Gastrocnemius medialis (tissue), 4 donors: ENCODE results near the gene PRKCE. TPM values are rescaled to one million over a fixed set of nuclear protein-coding genes. Genes with fewer than 3 reads are reported as not detected.

Experiments used
- ATAC-seq, 2 donors: fragments of 150-250 bp; one replicate each; pipeline ENCODE4 v1.9.1; 2016
- DNase-seq, 2 donors: peaks; one replicate each; pipeline ENCODE4 v3.0.0-alpha.2; 2019
- H3K27ac ChIP-seq, 4 donors: fragments of 200-600 bp; sonication (generic); 1 replicate in 1 of 4; 2 replicates in 3 of 4; pipeline ENCODE4 v1.5.1; 2016 to 2018; ENCODE audit warnings: mild to moderate bottlenecking in 2 of 4, moderate library complexity in 1 of 4
- H3K27me3 ChIP-seq, 3 donors: fragments of 200-600 bp; sonication (generic) in 2 of 3; 1 replicate in 1 of 3; 2 replicates in 2 of 3; pipeline versions ENCODE4 v1.5.1 to v1.6.0; 2016 to 2019; ENCODE audit warnings: mild to moderate bottlenecking in 1 of 3, moderate library complexity in 1 of 3
- H3K36me3 ChIP-seq, 2 donors: fragments of 200-600 bp; sonication (generic) in 1 of 2; one replicate each; pipeline ENCODE4 v1.5.1; 2017 to 2018
- H3K4me1 ChIP-seq, 2 donors: fragments of 200-600 bp; sonication (generic) in 1 of 2; one replicate each; pipeline ENCODE4 v1.5.1; 2016 to 2017; ENCODE audit warnings: mild to moderate bottlenecking in 2 of 2
- H3K4me3 ChIP-seq, 4 donors: fragments of 200-600 bp; sonication (generic) in 3 of 4; 1 replicate in 1 of 4; 2 replicates in 3 of 4; pipeline ENCODE4 v1.5.1; 2016 to 2019; ENCODE audit warnings: mild to moderate bottlenecking in 2 of 4
- H3K9me3 ChIP-seq, 3 donors: fragments of 200-600 bp; sonication (generic) in 2 of 3; 1 replicate in 1 of 3; 2 replicates in 2 of 3; pipeline ENCODE4 v1.5.1; 2016 to 2019
- POLR2A ChIP-seq, 2 donors: fragments of 450-650 bp; IDR thresholded peaks; one replicate each; pipeline ENCODE4 v1.6.1; 2017; ENCODE audit warnings: antibody characterized with exemption in 2 of 2, mild to moderate bottlenecking in 2 of 2, moderate library complexity in 2 of 2
- in situ Hi-C, 4 donors: fragments of 200-750 bp; cut with MboI; loops; one replicate each; pipeline versions ENCODE4 v1.15.0 to v1.8.0; 2017; ENCODE audit warnings: low sequenced_read_pairs in 4 of 4
- intact Hi-C: fragments of 100-400 bp; cut with DNase I; formaldehyde crosslinking; loops from one replicate; pipeline ENCODE4 v1.15.1; 2023; ENCODE audit warnings: low total_unique reads
- total RNA-seq, 4 donors: library from RNA; depleted of rRNA; stranded (reverse); fragments of >200 nt; gene quantifications; one replicate each; pipeline versions ENCODE4 v1.1.0 to v1.2.3, GENCODE V29; 2016
- TF ChIP-seq, protein P1 (sequence below), 5 experiments: fragments of 450-650 bp in 3 of 5; fragments of 200-600 bp in 2 of 5; sonication (generic) in 2 of 5; IDR thresholded peaks in 4 of 5; conservative IDR thresholded peaks in 1 of 5; 1 replicate in 4 of 5; 2 replicates in 1 of 5; pipeline ENCODE4 v1.5.1; 2016 to 2019; ENCODE audit warnings: antibody characterized with exemption in 5 of 5, mild to moderate bottlenecking in 3 of 5, moderate library complexity in 3 of 5

Gene PRKCE
- total RNA-seq, 4 donors from 2014 or later, result 5.8 to 28.9 (median 11.8) TPM

DNA sequence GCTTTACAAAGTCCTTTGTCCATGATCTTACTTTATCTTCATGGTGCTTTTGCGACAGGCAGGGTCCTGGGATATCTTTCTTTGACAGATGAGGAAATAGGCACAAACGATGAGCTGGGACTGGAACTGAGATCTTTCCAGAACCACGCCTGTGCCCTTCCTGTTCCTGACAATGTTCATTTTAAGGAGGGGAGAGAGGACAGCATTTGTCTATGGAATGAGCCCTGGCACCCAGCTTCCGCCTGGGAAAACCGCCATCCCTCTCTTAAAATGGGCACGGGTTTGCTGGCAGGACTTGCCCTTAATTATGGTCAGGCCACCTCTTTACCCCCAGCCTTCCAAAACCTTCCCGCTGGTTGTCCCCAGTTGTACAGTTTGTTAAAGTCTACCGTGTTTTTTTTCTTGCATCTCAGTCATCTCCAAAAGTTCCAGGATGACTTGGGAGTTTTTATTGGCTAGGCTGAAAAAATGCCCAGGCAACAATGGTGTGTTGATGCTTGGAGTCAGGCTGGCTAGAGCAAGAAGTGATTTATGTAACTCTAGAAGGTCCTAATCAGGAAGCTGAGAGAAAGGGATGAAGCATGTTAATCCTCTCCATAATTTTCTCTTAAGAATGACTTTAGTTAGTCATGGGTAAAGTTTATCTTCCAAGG is 380.8 kb downstream of the PRKCE start:
- H3K4me1 ChIP-seq, result peaks cover 0 to under 1% of the 10 kb centered on the region in 2 donors
- H3K4me3 ChIP-seq, result no peak overlapping the region
- H3K36me3 ChIP-seq, result no peaks in the 10 kb centered on the region
- intact Hi-C loops, result no loop called here
- ATAC-seq (no peak), DNase-seq (no peak)
- peak overlapping the region in 1 of 4 donors; percentile 5 for H3K27ac ChIP-seq
- no peaks in the 10 kb centered on the region for H3K27me3 ChIP-seq
- TF ChIP-seq, protein P1, sequence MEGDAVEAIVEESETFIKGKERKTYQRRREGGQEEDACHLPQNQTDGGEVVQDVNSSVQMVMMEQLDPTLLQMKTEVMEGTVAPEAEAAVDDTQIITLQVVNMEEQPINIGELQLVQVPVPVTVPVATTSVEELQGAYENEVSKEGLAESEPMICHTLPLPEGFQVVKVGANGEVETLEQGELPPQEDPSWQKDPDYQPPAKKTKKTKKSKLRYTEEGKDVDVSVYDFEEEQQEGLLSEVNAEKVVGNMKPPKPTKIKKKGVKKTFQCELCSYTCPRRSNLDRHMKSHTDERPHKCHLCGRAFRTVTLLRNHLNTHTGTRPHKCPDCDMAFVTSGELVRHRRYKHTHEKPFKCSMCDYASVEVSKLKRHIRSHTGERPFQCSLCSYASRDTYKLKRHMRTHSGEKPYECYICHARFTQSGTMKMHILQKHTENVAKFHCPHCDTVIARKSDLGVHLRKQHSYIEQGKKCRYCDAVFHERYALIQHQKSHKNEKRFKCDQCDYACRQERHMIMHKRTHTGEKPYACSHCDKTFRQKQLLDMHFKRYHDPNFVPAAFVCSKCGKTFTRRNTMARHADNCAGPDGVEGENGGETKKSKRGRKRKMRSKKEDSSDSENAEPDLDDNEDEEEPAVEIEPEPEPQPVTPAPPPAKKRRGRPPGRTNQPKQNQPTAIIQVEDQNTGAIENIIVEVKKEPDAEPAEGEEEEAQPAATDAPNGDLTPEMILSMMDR (IDR thresholded peaks at IDR 0.05 in 4 of 5, conservative IDR thresholded peaks at IDR 0.05 in 1 of 5), result no peak
- no peak for TF ChIP-seq POLR2A (IDR thresholded peaks at IDR 0.05)
- in situ Hi-C loops, result no loop called here
- no peaks in the 10 kb centered on the region for H3K9me3 ChIP-seq

DNA sequence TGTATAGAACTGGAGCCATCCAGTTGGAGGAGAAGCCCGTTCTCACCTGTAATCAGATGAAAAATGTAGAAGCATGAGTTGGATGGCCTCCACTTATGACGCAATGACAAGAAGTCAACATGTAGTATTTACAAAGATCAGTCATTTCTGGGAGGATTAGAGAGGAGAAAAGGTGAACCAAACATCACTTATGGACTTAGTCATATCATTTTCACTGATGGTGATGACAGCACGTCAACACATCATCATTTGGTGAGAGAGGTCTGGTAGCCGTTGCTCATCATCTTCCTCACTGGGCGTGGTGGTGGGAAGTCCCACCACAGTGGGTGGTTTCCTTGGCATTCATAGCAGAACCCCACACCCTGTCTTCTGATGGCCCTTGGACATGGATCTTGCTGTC is 381.5 kb downstream of the PRKCE start:
- in situ Hi-C loops, result no loop called here
- Histone ChIP-seq H3K27me3 (no peaks in the 10 kb centered on the region), H3K4me1 (peaks cover 0 to 7% of the 10 kb centered on the region in 2 donors), H3K27ac (no peak overlapping the region), H3K4me3 (no peak overlapping the region), H3K9me3 (no peaks in the 10 kb centered on the region), H3K36me3 (no peaks in the 10 kb centered on the region)
- DNase-seq (no peak), ATAC-seq (no peak)
- intact Hi-C loops, result no loop called here
- TF ChIP-seq, protein P1 (IDR thresholded peaks at IDR 0.05 in 4 of 5, conservative IDR thresholded peaks at IDR 0.05 in 1 of 5), result no peak
- no peak for TF ChIP-seq POLR2A (IDR thresholded peaks at IDR 0.05)

DNA sequence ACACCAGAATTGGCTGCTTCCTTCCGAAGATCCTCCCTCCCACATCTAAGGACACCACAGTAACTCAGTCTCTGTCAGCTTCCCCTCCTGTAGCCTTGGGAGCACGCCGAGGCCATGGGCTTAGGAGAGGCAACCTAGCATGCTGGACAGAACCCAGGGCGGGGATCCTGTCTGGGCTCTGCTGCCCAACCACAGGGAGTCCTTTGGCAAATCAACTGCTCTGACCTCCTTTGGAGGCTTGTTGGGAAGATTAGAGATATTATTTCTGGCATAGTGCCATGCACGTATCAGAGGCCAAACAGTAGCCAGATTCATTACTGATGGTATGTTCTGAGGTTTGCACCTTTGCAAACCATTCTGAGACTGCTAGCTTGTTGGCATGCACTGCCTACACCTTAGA is 383.1 kb downstream of the PRKCE start:
- in situ Hi-C loops, result no loop called here
- ATAC-seq, result peak; percentile 26 to 52
- intact Hi-C loops, result no loop called here
- Histone ChIP-seq H3K36me3 (no peaks in the 10 kb centered on the region), H3K9me3 (no peaks in the 10 kb centered on the region), H3K27me3 (no peaks in the 10 kb centered on the region), H3K4me1 (peaks cover 0 to 19% of the 10 kb centered on the region in 2 donors), H3K27ac (peak overlapping the region in 3 of 4 donors; percentile 1 to 33 (median 16)), H3K4me3 (no peak overlapping the region)
- TF ChIP-seq, protein P1 (IDR thresholded peaks at IDR 0.05 in 4 of 5, conservative IDR thresholded peaks at IDR 0.05 in 1 of 5), result no peak
- TF ChIP-seq POLR2A (IDR thresholded peaks at IDR 0.05), result no peak
- no peak for DNase-seq

DNA sequence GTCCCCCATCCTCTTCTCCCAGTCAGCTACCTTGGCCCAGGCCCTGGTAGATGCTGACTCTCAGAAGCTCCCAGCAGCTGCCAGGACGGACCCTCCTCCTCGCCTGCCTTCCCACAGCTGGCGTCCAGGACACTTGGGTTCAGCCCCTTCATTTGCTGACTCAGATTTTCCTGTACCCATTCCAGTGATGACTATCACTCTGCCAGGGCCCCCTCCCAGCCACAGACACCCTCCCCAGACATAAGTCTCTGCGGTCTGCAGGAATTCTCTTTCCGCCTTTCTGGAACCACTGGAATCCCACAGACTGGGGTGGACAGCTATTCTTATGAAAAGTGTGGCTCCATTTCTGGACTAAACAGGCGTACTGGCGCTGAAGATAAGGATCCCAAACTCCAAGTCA is 385.5 kb downstream of the PRKCE start:
- no peak for ATAC-seq
- TF ChIP-seq, protein P1 (IDR thresholded peaks at IDR 0.05 in 4 of 5, conservative IDR thresholded peaks at IDR 0.05 in 1 of 5), result no peak
- no peak for TF ChIP-seq POLR2A (IDR thresholded peaks at IDR 0.05)
- Histone ChIP-seq H3K4me1 (peaks cover 4 to 34% of the 10 kb centered on the region in 2 donors), H3K27ac (peak overlapping the region in 2 of 4 donors; percentile 50 to 63), H3K27me3 (no peaks in the 10 kb centered on the region), H3K4me3 (no peak overlapping the region), H3K9me3 (no peaks in the 10 kb centered on the region), H3K36me3 (no peaks in the 10 kb centered on the region)
- no peak for DNase-seq
- in situ Hi-C loops, result no loop called here
- intact Hi-C loops, result no loop called here
